Measurements from ENCODE around the gene DCHS2.
"Not testable (repeated sequence)": the region's sequence is repeated elsewhere in the genome, so short reads cannot be mapped to it uniquely, and the experiment has no call there.

DCHS2 gene

DNA sequence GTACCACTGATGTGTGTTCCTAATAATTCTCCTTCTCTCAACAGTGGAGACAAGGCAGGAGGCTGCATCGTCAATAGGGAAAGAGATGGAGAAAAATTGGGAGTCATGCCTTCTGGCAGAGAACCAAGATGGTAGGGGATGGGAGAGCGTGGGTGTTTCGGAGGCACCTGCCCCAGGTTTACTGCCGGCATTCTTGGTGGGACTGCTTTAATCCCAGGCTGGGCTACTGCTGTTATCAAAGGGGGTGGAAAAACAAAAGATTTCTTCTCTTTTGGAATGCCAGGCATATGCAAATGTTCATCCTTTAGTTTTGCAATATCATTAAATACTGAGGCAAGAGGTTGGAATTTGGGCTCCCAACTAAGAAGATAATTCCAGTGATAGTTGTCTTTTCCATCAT lies 257.0 kb downstream of the DCHS2 start:
- Mint-ChIP-seq H3K4me3 (no peak overlapping the region), H3K27ac (ENCODE audit: low read depth) (no peak overlapping the region), H3K4me1 (no peaks in the 10 kb centered on the region), H3K36me3 (ENCODE audit: insufficient read depth) (no peaks in the 10 kb centered on the region), H3K27me3 (peaks cover 19% of the 10 kb centered on the region), H3K9me3 (no peaks in the 10 kb centered on the region)
- ATAC-seq (replicated peaks; ENCODE audit: extremely low read depth, poor library complexity, severe bottlenecking) (no peak), DNase-seq (ENCODE audit: low spot score in 2 of 2) (no peak)

DNA sequence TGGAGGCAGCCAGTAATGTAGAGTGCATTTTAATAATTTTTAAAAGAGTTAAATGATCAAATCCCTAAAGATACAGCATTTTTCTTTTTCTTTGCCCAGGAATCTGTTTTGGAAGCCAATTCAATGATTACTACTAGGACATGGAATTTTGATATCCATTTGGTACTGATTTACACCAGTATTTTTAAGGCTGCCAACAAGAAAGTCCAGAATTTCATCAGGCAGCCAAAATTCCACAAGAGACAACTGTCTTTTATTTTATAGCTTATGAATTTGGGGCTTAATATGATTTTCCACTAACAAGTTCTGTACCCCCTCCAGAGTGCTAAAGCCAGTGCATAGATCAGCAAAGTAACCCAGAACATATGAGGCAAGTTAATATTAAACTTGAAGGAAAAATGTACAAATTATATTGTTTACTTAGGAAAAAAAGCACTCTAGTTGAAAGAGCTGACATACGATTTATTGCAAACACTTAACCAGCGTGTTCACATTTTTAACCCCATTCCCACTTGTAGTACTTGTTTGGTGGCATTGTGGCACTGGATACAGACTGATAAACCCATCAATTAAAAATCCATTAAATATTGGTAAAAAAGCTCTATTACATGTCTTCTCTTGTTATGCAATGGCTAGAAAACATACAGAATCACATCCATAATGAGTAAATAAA lies 259.7 kb downstream of the DCHS2 start:
- H3K4me1 Mint-ChIP-seq, result no peaks in the 10 kb centered on the region
- H3K9me3 Mint-ChIP-seq, result no peaks in the 10 kb centered on the region
- no peak overlapping the region for H3K27ac Mint-ChIP-seq (ENCODE audit: low read depth)
- no peak overlapping the region for H3K4me3 Mint-ChIP-seq
- ATAC-seq (replicated peaks; ENCODE audit: extremely low read depth, poor library complexity, severe bottlenecking) (no peak), DNase-seq (ENCODE audit: low spot score in 2 of 2) (no peak)
- H3K27me3 Mint-ChIP-seq, result peaks cover 36% of the 10 kb centered on the region
- H3K36me3 Mint-ChIP-seq (ENCODE audit: insufficient read depth), result peaks cover 2% of the 10 kb centered on the region

- Mint-ChIP-seq H3K9me3 (no peaks in the 10 kb centered on the region), H3K36me3 (ENCODE audit: insufficient read depth) (peaks cover 2% of the 10 kb centered on the region), H3K27me3 (peaks cover 36% of the 10 kb centered on the region), H3K4me3 (no peak overlapping the region), H3K4me1 (no peaks in the 10 kb centered on the region), H3K27ac (ENCODE audit: low read depth) (no peak overlapping the region)
- ATAC-seq (replicated peaks; ENCODE audit: extremely low read depth, poor library complexity, severe bottlenecking) (no peak), DNase-seq (ENCODE audit: low spot score in 2 of 2) (no peak)
Measured at GRCh38 chr4:154230723-154231122, 260.9 kb downstream of the DCHS2 start.

DNA sequence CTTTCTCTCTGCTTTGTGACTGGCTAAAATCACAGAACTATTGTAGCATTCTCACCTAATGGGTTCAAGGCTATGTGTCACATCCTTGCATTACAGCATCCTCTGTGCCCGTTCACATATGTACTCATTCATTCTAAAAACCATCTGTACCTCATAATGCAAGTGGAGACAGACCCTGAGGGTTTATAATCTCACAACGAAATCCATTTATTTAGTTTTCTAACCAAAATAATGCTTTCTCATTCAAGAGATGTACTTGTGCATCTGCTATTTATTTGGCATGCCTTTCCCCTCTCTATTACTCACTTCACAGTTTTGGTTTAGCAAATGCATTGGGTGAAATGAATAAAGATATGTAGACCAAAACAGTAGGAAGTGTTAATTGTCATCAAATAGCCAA lies 261.5 kb downstream of the DCHS2 start:
- H3K27me3 Mint-ChIP-seq, result peaks cover 32% of the 10 kb centered on the region
- DNase-seq (ENCODE audit: low spot score in 2 of 2) (no peak), ATAC-seq (replicated peaks; ENCODE audit: extremely low read depth, poor library complexity, severe bottlenecking) (no peak)
- no peaks in the 10 kb centered on the region for H3K4me1 Mint-ChIP-seq
- H3K4me3 Mint-ChIP-seq, result no peak overlapping the region
- no peak overlapping the region for H3K27ac Mint-ChIP-seq (ENCODE audit: low read depth)
- H3K36me3 Mint-ChIP-seq (ENCODE audit: insufficient read depth), result peaks cover 2% of the 10 kb centered on the region
- peaks cover 4% of the 10 kb centered on the region for H3K9me3 Mint-ChIP-seq

- Mint-ChIP-seq H3K27me3 (no peaks in the 10 kb centered on the region), H3K4me3 (no peak overlapping the region)
Measured at GRCh38 chr4:154222875-154223274, 268.7 kb downstream of the DCHS2 start.

GRCh38 chr4:154218051-154218450 lies 273.5 kb downstream of the DCHS2 start:
- Mint-ChIP-seq H3K27ac (ENCODE audit: low read depth) (no peak overlapping the region), H3K36me3 (ENCODE audit: insufficient read depth) (no peaks in the 10 kb centered on the region), H3K27me3 (no peaks in the 10 kb centered on the region), H3K4me3 (no peak overlapping the region), H3K9me3 (peaks cover 8% of the 10 kb centered on the region), H3K4me1 (no peaks in the 10 kb centered on the region)
- no peak for ATAC-seq (replicated peaks; ENCODE audit: extremely low read depth, poor library complexity, severe bottlenecking)
- DNase-seq (ENCODE audit: low spot score in 2 of 2), result no peak

More at GRCh38 chr4:154222875-154223274, 268.7 kb downstream of the DCHS2 start:
- H3K27ac Mint-ChIP-seq (ENCODE audit: low read depth), result no peak overlapping the region
- no peaks in the 10 kb centered on the region for H3K4me1 Mint-ChIP-seq
- peaks cover 18% of the 10 kb centered on the region for H3K9me3 Mint-ChIP-seq
- no peak for ATAC-seq (replicated peaks; ENCODE audit: extremely low read depth, poor library complexity, severe bottlenecking)
- DNase-seq (ENCODE audit: low spot score in 2 of 2), result no peak
- peaks cover under 1% of the 10 kb centered on the region for H3K36me3 Mint-ChIP-seq (ENCODE audit: insufficient read depth)

GRCh38 chr4:154217384-154217783 lies 274.2 kb downstream of the DCHS2 start:
- H3K27ac Mint-ChIP-seq (ENCODE audit: low read depth); ATAC-seq (replicated peaks; ENCODE audit: extremely low read depth, poor library complexity, severe bottlenecking); H3K36me3 Mint-ChIP-seq (ENCODE audit: insufficient read depth); H3K4me1 Mint-ChIP-seq; H3K9me3 Mint-ChIP-seq; DNase-seq (ENCODE audit: low spot score in 2 of 2); H3K27me3 Mint-ChIP-seq; H3K4me3 Mint-ChIP-seq: not testable (repeated sequence)

DNA sequence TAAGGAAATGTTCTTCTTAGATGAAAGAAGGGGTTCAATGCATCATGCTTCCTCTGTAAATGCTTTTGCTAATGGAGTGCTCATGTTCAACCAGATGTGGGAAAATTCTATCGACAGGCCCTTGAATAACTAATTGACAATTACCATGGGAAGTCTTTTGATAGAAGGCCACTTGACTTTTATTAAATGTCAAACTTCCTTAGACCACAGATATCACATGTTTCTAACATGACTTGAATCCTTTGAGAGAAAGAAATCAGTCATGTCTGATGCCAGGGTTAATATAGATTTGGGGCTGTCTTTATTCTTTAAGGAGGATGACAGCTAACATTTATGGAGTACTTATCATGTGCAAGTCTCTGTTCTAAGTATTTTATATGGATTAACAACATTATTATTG lies 280.1 kb downstream of the DCHS2 start:
- ATAC-seq (replicated peaks; ENCODE audit: extremely low read depth, poor library complexity, severe bottlenecking), result no peak
- Mint-ChIP-seq H3K36me3 (ENCODE audit: insufficient read depth) (no peaks in the 10 kb centered on the region), H3K4me3 (no peak overlapping the region), H3K9me3 (peaks cover 5% of the 10 kb centered on the region), H3K27ac (ENCODE audit: low read depth) (no peak overlapping the region), H3K27me3 (no peaks in the 10 kb centered on the region), H3K4me1 (no peaks in the 10 kb centered on the region)
- no peak for DNase-seq (ENCODE audit: low spot score in 2 of 2)

DNA sequence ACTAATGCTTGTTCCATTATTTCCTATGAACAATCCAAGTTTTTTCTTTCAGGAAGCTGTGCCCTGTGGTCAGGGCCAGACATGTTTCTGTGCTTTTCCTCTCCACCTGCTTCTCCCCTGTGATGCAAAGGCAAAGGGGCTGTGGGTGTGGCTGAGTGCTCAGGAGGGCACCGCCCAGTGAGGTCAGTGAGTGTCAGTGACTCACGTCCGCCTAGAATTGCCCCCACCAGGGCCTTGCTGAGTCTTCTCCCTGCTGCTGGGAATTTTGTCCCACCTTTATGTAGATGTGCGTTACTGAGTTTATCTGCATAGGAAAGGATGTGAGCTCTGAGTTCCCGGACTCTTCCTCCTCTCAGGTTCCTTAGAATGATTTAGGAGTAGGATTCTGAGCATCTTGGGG lies 283.2 kb downstream of the DCHS2 start:
- Mint-ChIP-seq H3K9me3 (no peaks in the 10 kb centered on the region), H3K27me3 (no peaks in the 10 kb centered on the region), H3K36me3 (ENCODE audit: insufficient read depth) (no peaks in the 10 kb centered on the region), H3K27ac (ENCODE audit: low read depth) (no peak overlapping the region), H3K4me1 (no peaks in the 10 kb centered on the region), H3K4me3 (no peak overlapping the region)
- DNase-seq (ENCODE audit: low spot score in 2 of 2) (no peak), ATAC-seq (replicated peaks; ENCODE audit: extremely low read depth, poor library complexity, severe bottlenecking) (no peak)

DNA sequence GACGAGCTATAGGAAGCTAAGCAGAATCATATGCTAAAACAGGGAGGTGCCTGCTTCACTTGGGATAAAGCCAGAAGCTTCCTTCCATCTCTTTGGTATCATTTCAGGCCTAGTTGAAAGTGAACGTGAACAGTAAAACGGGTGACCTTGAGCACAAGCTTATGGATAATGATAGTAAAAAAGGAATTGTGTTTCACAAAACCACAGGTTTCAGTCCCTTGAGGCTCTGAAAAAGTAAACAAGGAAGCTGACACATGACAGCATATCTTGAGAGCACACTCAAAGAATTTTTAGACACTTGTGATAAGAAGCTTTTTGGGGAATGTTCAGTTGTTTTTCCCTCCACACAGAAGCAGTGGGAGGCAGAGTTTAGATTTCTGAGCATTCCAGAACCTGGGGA lies 286.1 kb downstream of the DCHS2 start:
- H3K4me3 Mint-ChIP-seq, result no peak overlapping the region
- no peaks in the 10 kb centered on the region for H3K36me3 Mint-ChIP-seq (ENCODE audit: insufficient read depth)
- ATAC-seq (replicated peaks; ENCODE audit: extremely low read depth, poor library complexity, severe bottlenecking), result no peak

GRCh38 chr4:154194649-154195048 lies 296.9 kb downstream of the DCHS2 start:
- Mint-ChIP-seq H3K27ac (ENCODE audit: low read depth) (no peak overlapping the region), H3K4me3 (no peak overlapping the region), H3K36me3 (ENCODE audit: insufficient read depth) (no peaks in the 10 kb centered on the region), H3K4me1 (no peaks in the 10 kb centered on the region), H3K9me3 (peaks cover 6% of the 10 kb centered on the region), H3K27me3 (no peaks in the 10 kb centered on the region)
- DNase-seq (ENCODE audit: low spot score in 2 of 2) (no peak), ATAC-seq (replicated peaks; ENCODE audit: extremely low read depth, poor library complexity, severe bottlenecking) (no peak)

More for the DNA sequence above, 286.1 kb downstream of the DCHS2 start:
- no peaks in the 10 kb centered on the region for H3K9me3 Mint-ChIP-seq
- H3K4me1 Mint-ChIP-seq, result no peaks in the 10 kb centered on the region
- no peak for DNase-seq (ENCODE audit: low spot score in 2 of 2)
- H3K27ac Mint-ChIP-seq (ENCODE audit: low read depth), result no peak overlapping the region
- H3K27me3 Mint-ChIP-seq, result no peaks in the 10 kb centered on the region

GRCh38 chr4:154192585-154192984 lies 299.0 kb downstream of the DCHS2 start:
- Mint-ChIP-seq H3K4me3 (no peak overlapping the region), H3K4me1 (no peaks in the 10 kb centered on the region), H3K27ac (ENCODE audit: low read depth) (no peak overlapping the region), H3K36me3 (ENCODE audit: insufficient read depth) (no peaks in the 10 kb centered on the region), H3K27me3 (no peaks in the 10 kb centered on the region), H3K9me3 (peaks cover 6% of the 10 kb centered on the region)
- ATAC-seq (replicated peaks; ENCODE audit: extremely low read depth, poor library complexity, severe bottlenecking) (no peak), DNase-seq (ENCODE audit: low spot score in 2 of 2) (no peak)

- H3K27ac Mint-ChIP-seq (ENCODE audit: low read depth), result no peak overlapping the region
- H3K9me3 Mint-ChIP-seq, result no peaks in the 10 kb centered on the region
- H3K36me3 Mint-ChIP-seq (ENCODE audit: insufficient read depth), result no peaks in the 10 kb centered on the region
- H3K4me3 Mint-ChIP-seq, result no peak overlapping the region
- DNase-seq (ENCODE audit: low spot score in 2 of 2) (no peak), ATAC-seq (replicated peaks; ENCODE audit: extremely low read depth, poor library complexity, severe bottlenecking) (no peak)
- H3K4me1 Mint-ChIP-seq, result no peaks in the 10 kb centered on the region
- no peaks in the 10 kb centered on the region for H3K27me3 Mint-ChIP-seq
Measured at GRCh38 chr4:154189346-154189745, 302.3 kb downstream of the DCHS2 start.
